H1 (cell line): ENCODE results near the gene DCUN1D2. TPM values are rescaled to one million over a fixed set of nuclear protein-coding genes. Genes with fewer than 3 reads are reported as not detected.

Experiments
- CTCF ChIA-PET: fragments of 300-600 bp; sonication (Branson Sonifier 250); formaldehyde crosslinking; loops from one replicate; lab custom pipeline; 2021; ENCODE audit not compliant: partially characterized antibody; lab: Charles Lee
- POLR2A ChIA-PET: fragments of 300-600 bp; sonication (Branson Sonifier 250); formaldehyde crosslinking; loops from one replicate; lab custom pipeline; 2021; ENCODE audit warnings: inconsistent platforms; ENCODE audit not compliant: partially characterized antibody; lab: Charles Lee
- DNase-seq, 2 experiments: peaks; one replicate each; pipeline versions ENCODE4 v3.0.0 to v3.0.0-alpha.2; 2010 to 2022; ENCODE audit warnings: low spot score in 2 of 2, low read depth in 1 of 2, mixed read lengths in 1 of 2
- FAIRE-seq: peaks from 2 replicates; lab custom pipeline; 2011; peaks lifted over from hg19 to GRCh38; lab: Jason Lieb, UNC
- H2AFZ ChIP-seq: 2 replicates; pipeline ENCODE4 v1.8.1; 2012; ENCODE audit warnings: low read length, inconsistent platforms
- H2AK5ac ChIP-seq: 2 replicates; pipeline ENCODE4 v1.6.1; 2013; ENCODE audit warnings: low read depth, low read length
- H2BK120ac ChIP-seq: replicated peaks from 2 replicates; pipeline ENCODE3; 2013; ENCODE audit warnings: low read depth, low read length, inconsistent platforms
- H2BK12ac ChIP-seq: 2 replicates; pipeline ENCODE4 v1.6.1; 2013; ENCODE audit warnings: low read depth, low read length
- H2BK15ac ChIP-seq: 2 replicates; pipeline ENCODE4 v1.6.1; 2013; ENCODE audit warnings: low read length
- H2BK20ac ChIP-seq: 2 replicates; pipeline ENCODE4 v1.6.1; 2013; ENCODE audit warnings: low read length
- H2BK5ac ChIP-seq: 2 replicates; pipeline ENCODE4 v1.6.1; 2013; ENCODE audit warnings: low read depth, low read length
- H3K14ac ChIP-seq: 2 replicates; pipeline ENCODE4 v1.6.1; 2013; ENCODE audit warnings: inconsistent platforms; ENCODE audit not compliant: insufficient read length
- H3K18ac ChIP-seq: 2 replicates; pipeline ENCODE4 v1.6.1; 2013; ENCODE audit warnings: low read length; ENCODE audit errors: extremely low read depth
- H3K23ac ChIP-seq: 2 replicates; pipeline ENCODE4 v1.6.1; 2013; ENCODE audit warnings: inconsistent platforms; ENCODE audit not compliant: insufficient read length
- H3K23me2 ChIP-seq: 2 replicates; pipeline ENCODE4 v1.6.1; 2013; ENCODE audit warnings: low read depth, low read length
- H3K27ac ChIP-seq: 2 replicates; pipeline ENCODE4 v1.6.1; 2011; ENCODE audit warnings: low read depth, low read length, inconsistent platforms
- H3K27me3 ChIP-seq, 4 experiments: replicated peaks in 1 of 4; 1 replicate in 1 of 4; 2 replicates in 3 of 4; pipeline versions ENCODE4 v1.6.1 to v1.8.1; 2011 to 2013; ENCODE audit warnings: low read length in 3 of 4, mild to moderate bottlenecking in 3 of 4, inconsistent platforms in 2 of 4, mixed read lengths in 2 of 4, moderate library complexity in 1 of 4; ENCODE audit not compliant: control insufficient read depth in 3 of 4, insufficient read depth in 3 of 4; ENCODE audit errors: extremely low read depth in 1 of 4
- H3K36me3 ChIP-seq, 4 experiments: 2 replicates each; pipeline versions ENCODE4 v1.6.1 to v1.8.1; 2011 to 2013; ENCODE audit warnings: mild to moderate bottlenecking in 4 of 4, low read length in 3 of 4, moderate library complexity in 2 of 4, control low read depth in 1 of 4, inconsistent platforms in 1 of 4; ENCODE audit not compliant: insufficient read depth in 4 of 4, control insufficient read depth in 2 of 4
- H3K4ac ChIP-seq: replicated peaks from 2 replicates; pipeline ENCODE3; 2013; ENCODE audit warnings: low read length, low read depth, mixed read lengths, inconsistent platforms; ENCODE audit not compliant: insufficient read length
- H3K4me1 ChIP-seq, 4 experiments: replicated peaks in 1 of 4; 1 replicate in 1 of 4; 2 replicates in 3 of 4; pipeline versions ENCODE4 v1.6.1 to v1.8.1; 2011 to 2013; ENCODE audit warnings: low read length in 3 of 4, inconsistent platforms in 2 of 4, mixed read lengths in 1 of 4; ENCODE audit not compliant: insufficient read depth in 4 of 4, control insufficient read depth in 3 of 4
- H3K4me2 ChIP-seq, 2 experiments: 2 replicates each; pipeline versions ENCODE4 v1.6.1 to v1.8.1; 2011 to 2013; ENCODE audit warnings: low read depth in 2 of 2, low read length in 2 of 2, control low read depth in 1 of 2, inconsistent platforms in 1 of 2, mild to moderate bottlenecking in 1 of 2; ENCODE audit not compliant: insufficient read depth in 1 of 2
- H3K4me3 ChIP-seq, 4 experiments: fragments of 200-600, 300-600 bp in 1 of 4; sonication (generic), shearing (Covaris generic), sonication (Bioruptor Twin) in 1 of 4; 2 replicates each; pipeline versions ENCODE4 v1.5.1 to v1.8.1; 2011 to 2016; ENCODE audit warnings: low read length in 4 of 4, low read depth in 3 of 4, control low read depth in 2 of 4, inconsistent platforms in 2 of 4, mild to moderate bottlenecking in 2 of 4, mixed read lengths in 1 of 4, moderate library complexity in 1 of 4; ENCODE audit not compliant: insufficient read depth in 2 of 4; ENCODE audit errors: extremely low read depth in 1 of 4
- H3K56ac ChIP-seq: replicated peaks from 2 replicates; pipeline ENCODE3; 2013; ENCODE audit warnings: low read depth, mild to moderate bottlenecking, mixed read lengths, low read length, inconsistent platforms; ENCODE audit not compliant: insufficient read length
- H3K79me1 ChIP-seq: 2 replicates; pipeline ENCODE4 v1.6.1; 2013; ENCODE audit warnings: low read depth, low read length, control low read depth
- H3K79me2 ChIP-seq, 2 experiments: 2 replicates each; pipeline versions ENCODE4 v1.6.1 to v1.8.1; 2012 to 2013; ENCODE audit warnings: low read length in 2 of 2, mild to moderate bottlenecking in 2 of 2, inconsistent platforms in 1 of 2; ENCODE audit not compliant: insufficient read depth in 2 of 2, control insufficient read depth in 1 of 2
- H3K9ac ChIP-seq, 4 experiments: replicated peaks in 1 of 4; 1 replicate in 1 of 4; 2 replicates in 3 of 4; pipeline versions ENCODE4 v1.6.1 to v1.8.1; 2011 to 2013; ENCODE audit warnings: low read depth in 3 of 4, low read length in 3 of 4, control low read depth in 2 of 4, mild to moderate bottlenecking in 2 of 4, moderate library complexity in 2 of 4, inconsistent platforms in 1 of 4; ENCODE audit errors: extremely low read depth in 1 of 4
- H3K9me3 ChIP-seq, 2 experiments: 2 replicates each; pipeline versions ENCODE4 v1.6.1 to v1.8.1; 2012 to 2013; ENCODE audit warnings: mild to moderate bottlenecking in 2 of 2, moderate library complexity in 2 of 2, control low read depth in 1 of 2, inconsistent platforms in 1 of 2, low read depth in 1 of 2, low read length in 1 of 2, mixed read lengths in 1 of 2; ENCODE audit not compliant: insufficient read depth in 2 of 2
- H4K20me1 ChIP-seq, 2 experiments: replicated peaks in 1 of 2; 2 replicates each; pipeline versions ENCODE3 to v1.8.1; 2011 to 2013; ENCODE audit warnings: inconsistent platforms in 2 of 2, low read length in 2 of 2, mild to moderate bottlenecking in 1 of 2; ENCODE audit not compliant: insufficient read depth in 2 of 2, control insufficient read depth in 1 of 2
- H4K5ac ChIP-seq: 2 replicates; pipeline ENCODE4 v1.6.1; 2013; ENCODE audit warnings: low read length, low read depth, mixed read lengths, inconsistent platforms; ENCODE audit not compliant: insufficient read length
- H4K8ac ChIP-seq: 2 replicates; pipeline ENCODE4 v1.8.0; 2013; ENCODE audit warnings: mild to moderate bottlenecking, moderate library complexity, low read length, inconsistent platforms; ENCODE audit not compliant: insufficient read depth; ENCODE audit errors: extremely low read depth
- H4K91ac ChIP-seq: replicated peaks from 2 replicates; pipeline ENCODE3; 2013; ENCODE audit warnings: low read length, mixed read lengths, inconsistent platforms; ENCODE audit not compliant: insufficient read length
- JUND ChIP-seq: IDR thresholded peaks from 2 replicates; pipeline ENCODE4 v1.6.1; 2011; ENCODE audit warnings: mild to moderate bottlenecking, improper control_type of control experiment, low read length
- TAF1 ChIP-seq: IDR thresholded peaks from 2 replicates; pipeline ENCODE4 v1.6.1; 2011; ENCODE audit warnings: mild to moderate bottlenecking, low read depth, low read length
- TEAD4 ChIP-seq: IDR thresholded peaks from 2 replicates; pipeline ENCODE4 v1.6.1; 2012; ENCODE audit warnings: low read depth, low read length, inconsistent platforms, mixed read lengths
- WGBS, 2 experiments: shearing (Covaris generic) in 1 of 2; methylation state at CpG; one replicate each; pipeline versions ENCODE4 v1.1.6 to v1.1.7; 2013 to 2015; ENCODE audit warnings: low lambda C conversion rate in 2 of 2, mixed read lengths in 2 of 2, inconsistent platforms in 1 of 2, low coverage in 1 of 2, missing lambda C conversion rate in 1 of 2; ENCODE audit not compliant: insufficient replicate concordance in 2 of 2, insufficient coverage in 1 of 2, insufficient read length in 1 of 2; ENCODE audit errors: extremely low coverage in 1 of 2, missing lambda C conversion rate in 1 of 2; 5-methylcytosine and 5-hydroxymethylcytosine counted together
- polyA plus RNA-seq, 7 experiments: library from polyadenylated mRNA; depleted of rRNA in 3 of 7; stranded (reverse) in 5 of 7; unstranded in 2 of 7; fragments of >200 nt in 5 of 7; fragments of 200-250 nt in 2 of 7; gene quantifications; 1 replicate in 5 of 7; 2 replicates in 1 of 7; 4 replicates in 1 of 7; pipeline versions ENCODE4 v1.2.1 to v1.2.3, GENCODE V29; 2011 to 2013; ENCODE audit warnings: missing spikeins in 2 of 7, mixed read lengths in 2 of 7
- total RNA-seq: library from RNA; stranded (reverse); fragmentation: NEBNext Ultra II Directional; extraction: Animal tissue kit (Norgen Biotek cat#: 25700); gene quantifications from 2 replicates; pipeline ENCODE4 v1.2.1, GENCODE V29; 2021

DCUN1D2 gene
- total and polyA plus RNA-seq, 2 of the 8 experiments (the other 6 are each of a cell fraction or from before 2014, with no cell fraction given): 19.5 to 35.3 TPM

- Histone ChIP-seq H2BK120ac (no peak overlapping the region), H2BK5ac (no peak overlapping the region), H3K4me1 (peaks cover 0 to 5% (median 0%) of the 10 kb centered on the region in 4 experiments; a peak in 2 of 7 replicates), H2BK12ac (0 out of 2 replicates have a peak overlapping the region, but pooled peaks have one; percentile 17), H3K27ac (no peak overlapping the region), H3K18ac (no peak overlapping the region), H3K9me3 (peaks cover 0 to 3% of the 10 kb centered on the region in 2 experiments; a peak in 2 of 4 replicates), H3K23ac (no peak overlapping the region), H4K91ac (no peak overlapping the region), H3K79me1 (no peaks in the 10 kb centered on the region), H3K56ac (no peak overlapping the region), H3K23me2 (no peaks in the 10 kb centered on the region), H2BK15ac (no peak overlapping the region), H3K4me3 (no peak overlapping the region), H3K36me3 (no peaks in the 10 kb centered on the region; a peak in 2 of 8 replicates), H2AFZ (no peak overlapping the region), H3K14ac (no peak overlapping the region), H3K4me2 (no peak overlapping the region), H3K27me3 (no peaks in the 10 kb centered on the region), H2AK5ac (no peak overlapping the region), H3K79me2 (no peaks in the 10 kb centered on the region), H3K4ac (no peak overlapping the region), H3K9ac (no peak overlapping the region), H4K20me1 (peaks cover 2 to 6% of the 10 kb centered on the region in 2 experiments), H4K8ac (no peak overlapping the region), H4K5ac (no peak overlapping the region), H2BK20ac (no peak overlapping the region)
- WGBS, 2 experiments: 78% methylated on average over 6 of the region's 6 CpGs; no CpG with 5 or more reads in 1 of the 2 experiments
- DNase-seq: no peak
- CTCF ChIA-PET: interaction anchor here (0.7 to 4.0 kb wide), 4 partner anchors 11 to 383 kb away, joined by 3 to 18 read pairs (median 3); no protein-coding TSS in a partner anchor
- TF ChIP-seq TAF1: no peak
- no peak for TF ChIP-seq JUND
- no peak for TF ChIP-seq TEAD4
- POLR2A ChIA-PET: interaction anchor here (0.6 to 0.8 kb wide), 2 partner anchors 169 to 374 kb away, joined by 3 read pairs; no protein-coding TSS in a partner anchor
- FAIRE-seq: no peak
Measured at GRCh38 chr13:113448545-113448884, 42.0 kb downstream of the DCUN1D2 start.
